Ovary (tissue), 9 donors: Measurements from ENCODE around the gene TOM1L2. TPM values are rescaled to one million over a fixed set of nuclear protein-coding genes. Genes with fewer than 3 reads are reported as not detected.

ENCODE experiments used
- DNase-seq, 5 donors: peaks; one replicate each; pipeline ENCODE4 v3.0.0-alpha.2; 2019 to 2020
- H3K27ac ChIP-seq, 2 donors: fragments of 200-600 bp; one replicate each; pipeline versions ENCODE4 v1.5.1 to v1.8.0; 2019 to 2022
- H3K27me3 ChIP-seq: fragments of 200-600 bp; one replicate; pipeline ENCODE4 v1.8.0; 2022
- H3K36me3 ChIP-seq: fragments of 200-600 bp; sonication (generic); one replicate; pipeline ENCODE4 v1.5.1; 2019
- H3K4me1 ChIP-seq: one replicate; pipeline ENCODE4 v1.8.1; 2013; ENCODE audit warnings: mild to moderate bottlenecking, moderate library complexity; ENCODE audit not compliant: insufficient read depth
- H3K4me3 ChIP-seq: fragments of 200-600 bp; sonication (generic); one replicate; pipeline ENCODE4 v1.5.1; 2017
- H3K9me3 ChIP-seq, 2 donors: fragments of 200-600 bp in 1 of 2; sonication (generic) in 1 of 2; one replicate each; pipeline versions ENCODE4 v1.5.1 to v1.8.1; 2013 to 2019; ENCODE audit warnings: mild to moderate bottlenecking in 1 of 2, moderate library complexity in 1 of 2
- CTCF ChIP-seq, 3 donors: fragments of 450-650 bp in 2 of 3; fragments of 200-600 bp in 1 of 3; IDR thresholded peaks; one replicate each; pipeline versions ENCODE4 v1.5.1 to v1.8.0; 2016 to 2022; ENCODE audit warnings: antibody characterized with exemption in 3 of 3, mild to moderate bottlenecking in 1 of 3
- EP300 ChIP-seq: sonication (generic); formaldehyde crosslinking; IDR thresholded peaks from one replicate; pipeline ENCODE4 v1.6.1; 2017; ENCODE audit warnings: antibody characterized with exemption
- POLR2A ChIP-seq: fragments of 450-650 bp; IDR thresholded peaks from one replicate; pipeline ENCODE4 v1.6.1; 2017; ENCODE audit warnings: antibody characterized with exemption, mild to moderate bottlenecking, moderate library complexity
- WGBS, 3 donors: extraction: QIAGEN DNeasy Blood & Tissue Kit in 1 of 3; methylation state at CpG; one replicate each; pipeline versions ENCODE4 v1.1.5 to v1.1.7; 2013 to 2017; 5-methylcytosine and 5-hydroxymethylcytosine counted together
- intact Hi-C, 4 donors: fragments of 100-400 bp; cut with DNase I; formaldehyde crosslinking; loops; one replicate each; pipeline versions ENCODE4 v1.11.0 to v1.15.1; 2022 to 2023
- polyA plus RNA-seq, 2 donors: library from polyadenylated mRNA; stranded (reverse); fragments of 200-250 nt in 1 of 2; fragments of 350-450 nt in 1 of 2; fragmentation: Illumina TruSeq in 1 of 2; extraction: RNeasy Lipid Tissue Mini Kit (QIAGEN cat#74804) in 1 of 2; gene quantifications; one replicate each; pipeline ENCODE4 v1.2.3, GENCODE V29; 2013 to 2014
- total RNA-seq, 7 donors: library from RNA; depleted of rRNA in 2 of 7; stranded (reverse); fragments of >200 nt in 2 of 7; fragmentation: NEBNext Ultra II Directional in 3 of 7; extraction: Animal tissue kit (Norgen Biotek cat#: 25700) in 3 of 7; gene quantifications; one replicate each; pipeline versions ENCODE4 v1.1.0 to v1.2.4, GENCODE V29; 2016 to 2023
- donor health status: DM: no; HTN: no; CAD: no; lungs with moderate emphysema.
- donor health status: DM: no; HTN: no; CAD: no.
- donor health status: Bipolar disorder and iron deficiency.
- donor health status: DM: yes; HTN: yes; CAD: no.
- donor health status: DM: no; HTN: no; CAD: no.
- donor health status: DM: yes; HTN: yes; CAD: no.

TOM1L2 gene
- total and polyA plus RNA-seq, 9 donors, result 25.6 to 62.5 (median 45.9) TPM

GRCh38 chr17:17888371-17888770, 83.8 kb downstream of the TOM1L2 start:
- Histone ChIP-seq H3K4me1 (no peaks in the 10 kb centered on the region), H3K9me3 (no peaks in the 10 kb centered on the region), H3K27ac (no peak overlapping the region), H3K27me3 (no peaks in the 10 kb centered on the region), H3K4me3 (no peak overlapping the region), H3K36me3 (no peaks in the 10 kb centered on the region)
- TF ChIP-seq POLR2A, result no peak
- TF ChIP-seq EP300, result no peak
- TF ChIP-seq CTCF (IDR thresholded peaks at IDR 0.05), result no peak
- DNase-seq, result no peak
- intact Hi-C loops, result loop anchor here in 1 of 4 donors (10.0 kb wide), 1 partner anchor 136 kb away; no protein-coding TSS in a partner anchor
- WGBS, 3 donors, result 41 to 71% (median 70%) methylated on average over 1 of the region's 1 CpG

- H3K4me1 ChIP-seq, result no peaks in the 10 kb centered on the region
- no peaks in the 10 kb centered on the region for H3K9me3 ChIP-seq
- no peaks in the 10 kb centered on the region for H3K36me3 ChIP-seq
- 88 to 93% (median 92%) methylated on average over 4 of the region's 4 CpGs for WGBS, 3 donors
- no peak overlapping the region for H3K27ac ChIP-seq
- TF ChIP-seq CTCF (IDR thresholded peaks at IDR 0.05) (no peak), POLR2A (no peak), EP300 (no peak)
- H3K4me3 ChIP-seq, result no peak overlapping the region
- intact Hi-C loops, result loop anchor here in 1 of 4 donors (10.0 kb wide), 1 partner anchor 137 kb away; no protein-coding TSS in a partner anchor
- DNase-seq, result no peak
- no peaks in the 10 kb centered on the region for H3K27me3 ChIP-seq
These were observed 84.4 kb downstream of the TOM1L2 start for GRCh38 chr17:17887752-17888304.

GRCh38 chr17:17886726-17887125, 85.5 kb downstream of the TOM1L2 start:
- intact Hi-C loops, result loop anchor here in 1 of 4 donors (10.0 kb wide), 1 partner anchor 138 kb away; no protein-coding TSS in a partner anchor
- WGBS, 3 donors, result 81 to 93% (median 90%) methylated on average over 4 of the region's 4 CpGs
- TF ChIP-seq EP300, result no peak
- TF ChIP-seq POLR2A, result no peak
- TF ChIP-seq CTCF (IDR thresholded peaks at IDR 0.05), result no peak
- H3K27ac ChIP-seq, result no peak overlapping the region
- no peaks in the 10 kb centered on the region for H3K4me1 ChIP-seq
- H3K36me3 ChIP-seq, result no peaks in the 10 kb centered on the region
- DNase-seq, result no peak
- no peaks in the 10 kb centered on the region for H3K27me3 ChIP-seq
- no peak overlapping the region for H3K4me3 ChIP-seq
- no peaks in the 10 kb centered on the region for H3K9me3 ChIP-seq

GRCh38 chr17:17886226-17886625, 86.0 kb downstream of the TOM1L2 start:
- DNase-seq, result no peak
- no peak overlapping the region for H3K27ac ChIP-seq
- no peaks in the 10 kb centered on the region for H3K4me1 ChIP-seq
- H3K36me3 ChIP-seq, result no peaks in the 10 kb centered on the region
- WGBS, 3 donors, result 72 to 85% (median 78%) methylated on average over 6 of the region's 6 CpGs
- H3K27me3 ChIP-seq, result no peaks in the 10 kb centered on the region
- H3K9me3 ChIP-seq, result no peaks in the 10 kb centered on the region
- no peak overlapping the region for H3K4me3 ChIP-seq
- intact Hi-C loops, result loop anchor here in 1 of 4 donors (10.0 kb wide), 1 partner anchor 139 kb away; no protein-coding TSS in a partner anchor
- no peak for TF ChIP-seq POLR2A
- no peak for TF ChIP-seq CTCF (IDR thresholded peaks at IDR 0.05)
- TF ChIP-seq EP300, result no peak
